Vagina (tissue), 2 donors: Measurements from ENCODE around the gene CHRDL2.

Experiments
- POLR2AphosphoS5 ChIP-seq, 2 donors: sonication (generic); formaldehyde crosslinking; IDR thresholded peaks; one replicate each; pipeline ENCODE4 v1.9.0; 2017; ENCODE audit warnings: antibody characterized with exemption in 2 of 2, mild to moderate bottlenecking in 2 of 2, low read depth in 1 of 2; ENCODE audit not compliant: insufficient read depth in 1 of 2
- TF ChIP-seq, protein P1 (sequence below), 3 experiments: fragments of 450-650 bp in 2 of 3; fragments of 200-600 bp in 1 of 3; sonication (generic) in 1 of 3; IDR thresholded peaks; one replicate each; pipeline ENCODE4 v1.5.1; 2017 to 2019; ENCODE audit warnings: antibody characterized with exemption in 3 of 3, mild to moderate bottlenecking in 2 of 3, moderate library complexity in 2 of 3

DNA sequence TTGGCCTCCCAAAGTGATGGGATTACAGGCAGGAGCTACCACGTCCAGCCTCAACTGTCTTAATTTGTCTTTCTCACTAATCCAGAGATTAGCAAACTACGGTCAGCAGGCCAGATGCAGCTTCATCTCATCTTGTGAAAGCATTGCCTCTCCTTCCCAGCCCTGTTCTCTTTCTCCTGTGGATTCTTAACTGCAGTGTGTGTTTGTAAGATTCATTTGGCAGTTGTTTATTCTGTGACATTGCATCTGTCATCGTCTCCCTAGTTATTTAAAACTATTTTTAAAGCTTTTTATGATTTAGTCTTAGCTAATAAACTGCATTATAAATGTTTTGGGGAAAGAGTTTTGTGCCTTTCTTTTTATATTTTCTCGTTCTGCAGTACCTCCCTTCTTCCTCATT is 46.7 kb upstream of the CHRDL2 start:
- TF ChIP-seq, protein P1, sequence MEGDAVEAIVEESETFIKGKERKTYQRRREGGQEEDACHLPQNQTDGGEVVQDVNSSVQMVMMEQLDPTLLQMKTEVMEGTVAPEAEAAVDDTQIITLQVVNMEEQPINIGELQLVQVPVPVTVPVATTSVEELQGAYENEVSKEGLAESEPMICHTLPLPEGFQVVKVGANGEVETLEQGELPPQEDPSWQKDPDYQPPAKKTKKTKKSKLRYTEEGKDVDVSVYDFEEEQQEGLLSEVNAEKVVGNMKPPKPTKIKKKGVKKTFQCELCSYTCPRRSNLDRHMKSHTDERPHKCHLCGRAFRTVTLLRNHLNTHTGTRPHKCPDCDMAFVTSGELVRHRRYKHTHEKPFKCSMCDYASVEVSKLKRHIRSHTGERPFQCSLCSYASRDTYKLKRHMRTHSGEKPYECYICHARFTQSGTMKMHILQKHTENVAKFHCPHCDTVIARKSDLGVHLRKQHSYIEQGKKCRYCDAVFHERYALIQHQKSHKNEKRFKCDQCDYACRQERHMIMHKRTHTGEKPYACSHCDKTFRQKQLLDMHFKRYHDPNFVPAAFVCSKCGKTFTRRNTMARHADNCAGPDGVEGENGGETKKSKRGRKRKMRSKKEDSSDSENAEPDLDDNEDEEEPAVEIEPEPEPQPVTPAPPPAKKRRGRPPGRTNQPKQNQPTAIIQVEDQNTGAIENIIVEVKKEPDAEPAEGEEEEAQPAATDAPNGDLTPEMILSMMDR (IDR thresholded peaks at IDR 0.05) = no peak
- no peak for TF ChIP-seq POLR2AphosphoS5 (IDR thresholded peaks at IDR 0.05; ENCODE audit: insufficient read depth in 1 of 2, low read depth in 1 of 2)
